Measurements from ENCODE around the gene ACAP2.
"Not testable (repeated sequence)": the region's sequence is repeated elsewhere in the genome, so short reads cannot be mapped to it uniquely, and the experiment has no call there.

Gene ACAP2

GRCh38 chr3:195441992-195442572 is 738 bp downstream of the ACAP2 start:
- DNase-seq (ENCODE audit: low read depth) = no peak

DNA sequence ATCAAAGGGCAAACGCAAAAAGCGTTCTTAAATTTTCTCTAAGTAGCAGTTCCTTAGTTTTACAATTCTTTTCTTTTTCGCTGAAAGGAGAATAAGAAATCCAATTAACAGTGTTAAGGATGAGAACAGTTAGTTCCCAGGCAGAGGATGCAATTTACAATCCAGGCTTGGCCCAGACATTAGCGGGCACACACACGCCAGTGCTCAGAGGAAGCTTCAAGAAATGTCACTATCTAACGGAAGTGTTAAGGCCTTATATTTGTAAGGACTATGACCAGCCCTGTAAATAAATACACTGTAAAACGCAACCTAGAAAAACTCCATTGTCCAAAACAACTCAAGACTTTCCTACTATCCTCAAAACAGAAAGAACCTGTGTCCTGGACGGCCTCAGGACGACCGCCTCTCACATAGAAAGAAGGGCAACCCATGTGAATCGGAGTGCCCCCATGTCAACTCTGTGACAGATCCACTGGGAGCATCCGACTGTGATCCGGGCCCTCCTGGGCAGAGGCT is 1.3 kb downstream of the ACAP2 start:
- no peak for DNase-seq (ENCODE audit: low read depth)

DNA sequence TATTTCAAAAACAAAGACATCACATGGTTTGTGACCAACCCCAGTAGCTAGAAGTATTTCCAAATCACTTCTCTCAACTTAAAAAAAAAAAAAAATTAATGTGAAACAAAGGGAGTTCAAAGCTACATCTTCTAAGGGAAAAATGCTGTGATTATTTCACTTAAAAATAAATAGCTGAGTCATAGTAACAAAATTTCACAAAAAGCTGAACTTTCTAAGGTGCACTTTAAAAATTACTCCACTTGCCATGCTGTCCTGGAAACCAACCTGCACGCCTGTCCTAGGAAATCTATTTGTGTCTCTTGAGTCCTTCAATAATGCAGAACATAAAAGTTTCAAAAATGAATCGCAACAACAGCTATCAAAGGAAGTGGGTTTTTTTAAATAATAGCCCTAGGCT is 1.8 kb downstream of the ACAP2 start:
- no peak for DNase-seq (ENCODE audit: low read depth)

GRCh38 chr3:195440379-195440778 is 2.4 kb downstream of the ACAP2 start:
- DNase-seq (ENCODE audit: low read depth) = no peak

DNA sequence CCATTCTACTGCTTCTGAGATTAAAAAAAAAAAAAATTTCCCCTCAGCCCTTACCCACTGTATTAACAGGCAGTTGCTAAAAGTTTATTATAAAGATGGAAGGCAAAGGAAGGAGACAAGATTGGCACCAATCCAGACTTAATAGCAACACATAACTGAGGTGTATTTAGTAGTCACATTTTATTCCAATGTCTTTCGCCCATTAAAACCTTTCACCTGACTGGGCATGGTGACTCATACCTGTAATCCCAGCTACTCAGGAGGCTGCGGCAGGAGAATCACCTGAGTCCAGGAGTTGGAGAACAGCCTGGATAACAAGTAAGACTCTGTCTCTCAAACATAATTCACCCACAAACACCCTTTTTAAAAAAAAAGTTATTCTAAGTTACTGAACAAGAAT is 4.4 kb downstream of the ACAP2 start:
- no peak for DNase-seq (ENCODE audit: low read depth)

GRCh38 chr3:195425849-195426248 is 17.0 kb downstream of the ACAP2 start:
- DNase-seq (ENCODE audit: low read depth) = no peak

GRCh38 chr3:195423818-195424217 is 19.0 kb downstream of the ACAP2 start:
- no peak for DNase-seq (ENCODE audit: low read depth)

- DNase-seq (ENCODE audit: low read depth) = no peak
Measured at GRCh38 chr3:195421400-195421799, 21.4 kb downstream of the ACAP2 start.

DNA sequence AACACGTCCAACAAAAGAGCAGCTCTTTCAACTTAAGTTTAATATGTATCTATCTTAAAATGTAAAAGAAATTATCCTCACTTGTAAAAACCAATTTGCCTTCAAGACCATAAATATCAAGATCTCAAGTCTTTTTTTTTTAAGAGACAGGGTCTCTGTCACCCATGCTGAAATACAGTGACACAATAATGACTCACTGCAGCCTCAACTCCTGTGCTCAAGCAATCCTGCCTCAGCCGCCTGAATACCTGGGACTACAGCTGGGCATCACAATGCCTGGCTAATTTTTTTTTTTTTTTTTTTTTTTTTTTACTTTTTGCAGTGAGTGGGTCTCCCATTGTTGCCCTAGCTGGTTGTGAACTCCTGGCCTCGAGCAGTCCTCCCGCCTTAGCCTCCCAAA is 26.0 kb downstream of the ACAP2 start:
- no peak for DNase-seq (ENCODE audit: low read depth)

- DNase-seq (ENCODE audit: low read depth) = no peak
Measured at GRCh38 chr3:195411836-195412235, 31.0 kb downstream of the ACAP2 start.

DNA sequence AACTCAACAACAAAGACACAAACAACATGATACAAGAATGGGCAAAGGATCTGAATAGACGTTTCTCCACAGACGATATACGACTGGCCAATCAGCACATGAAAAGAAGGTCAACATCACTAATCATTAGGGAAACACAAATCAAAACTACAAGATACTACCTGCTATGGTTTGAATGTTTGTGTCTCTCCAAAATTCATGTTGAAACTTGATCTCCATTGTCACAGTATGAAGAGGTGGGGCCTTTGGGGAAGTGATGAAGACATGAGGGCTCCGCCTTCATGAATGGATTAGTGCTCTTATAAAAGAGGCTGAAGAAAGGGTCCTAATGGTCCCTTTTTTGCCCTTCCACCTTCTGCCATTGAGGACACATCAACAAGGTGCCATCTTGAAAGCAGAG is 32.3 kb downstream of the ACAP2 start:
- DNase-seq (ENCODE audit: low read depth) = no peak

DNA sequence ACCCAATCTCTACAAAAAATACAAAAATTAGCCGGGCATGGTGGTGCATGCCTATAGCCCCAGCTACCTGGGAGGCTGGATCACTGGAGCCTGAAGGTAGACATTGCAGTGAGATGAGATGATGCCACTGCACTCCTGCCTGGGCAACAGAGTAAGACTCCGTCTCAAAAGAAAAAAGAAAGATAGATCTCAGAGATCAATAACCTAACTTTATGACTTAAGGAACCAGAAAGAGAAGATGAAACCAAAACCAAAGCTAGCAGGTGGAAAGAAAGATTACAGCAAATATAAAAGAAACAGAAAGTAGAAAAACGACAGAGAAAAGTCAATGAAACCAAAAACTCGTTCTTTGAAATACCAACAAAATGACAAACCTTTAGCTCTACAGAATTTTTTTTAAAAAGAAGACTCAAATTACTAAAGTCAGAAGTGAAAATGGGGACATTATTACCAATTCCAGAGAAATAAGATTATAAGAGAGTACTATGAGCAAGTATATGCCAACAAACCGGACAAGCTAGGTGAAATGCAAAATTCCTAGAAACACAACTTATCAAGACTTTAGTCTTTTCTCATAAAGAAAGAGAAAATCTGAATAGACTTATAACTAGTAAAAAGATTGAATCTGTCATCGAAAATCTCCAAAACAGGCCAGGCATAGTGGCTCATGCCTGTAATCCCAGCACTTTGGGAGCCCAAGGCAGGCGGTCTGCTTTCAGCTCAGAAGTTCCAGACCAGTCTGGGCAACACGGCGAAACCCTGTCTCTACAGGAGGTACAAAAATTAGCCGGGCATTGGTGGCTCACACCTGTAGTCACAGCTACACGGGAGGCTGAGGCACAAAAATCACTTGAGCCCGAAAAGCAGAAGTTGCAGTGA is 35.0 kb downstream of the ACAP2 start:
- DNase-seq (ENCODE audit: low read depth) = no peak

DNA sequence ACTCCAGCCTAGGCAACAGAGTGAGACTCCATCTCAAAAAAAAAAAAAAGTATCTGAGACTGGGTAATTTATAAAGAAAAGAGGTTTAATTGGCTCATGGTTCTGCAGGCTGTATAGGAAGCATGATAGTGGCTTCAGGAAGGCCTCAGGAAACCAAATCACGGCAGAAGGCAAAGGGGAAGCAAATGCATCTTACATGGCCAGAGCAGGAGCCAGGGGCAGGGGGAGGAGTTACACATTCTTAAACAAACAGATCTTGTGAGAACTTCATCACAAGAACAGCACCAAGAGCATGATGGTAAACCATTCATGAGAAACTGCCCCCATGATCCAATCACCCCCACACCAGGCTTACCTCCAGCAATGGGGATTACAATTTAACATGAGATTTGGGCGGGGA is 37.2 kb downstream of the ACAP2 start:
- DNase-seq (ENCODE audit: low read depth) = no peak

GRCh38 chr3:195403841-195404408 is 38.9 kb downstream of the ACAP2 start:
- DNase-seq (ENCODE audit: low read depth) = no peak

DNA sequence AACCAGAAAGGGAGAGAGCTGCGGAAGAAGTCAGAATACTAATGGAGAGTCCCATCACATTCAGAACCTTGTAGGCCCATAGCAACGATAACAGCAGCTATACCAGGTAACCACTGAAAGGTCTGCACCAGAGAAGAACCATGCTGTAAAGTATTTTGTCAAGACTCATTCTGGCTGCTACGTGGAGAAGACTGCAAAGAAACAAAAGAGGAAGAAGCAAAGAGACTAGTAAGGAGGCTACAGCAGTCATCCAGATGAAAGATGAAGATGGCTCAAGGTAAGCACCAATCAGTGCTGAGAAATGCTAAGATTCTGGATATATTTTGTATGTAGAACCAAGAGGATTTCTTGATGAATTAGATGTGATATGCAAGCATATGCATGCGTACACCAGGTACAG is 39.6 kb downstream of the ACAP2 start:
- no peak for DNase-seq (ENCODE audit: low read depth)

DNA sequence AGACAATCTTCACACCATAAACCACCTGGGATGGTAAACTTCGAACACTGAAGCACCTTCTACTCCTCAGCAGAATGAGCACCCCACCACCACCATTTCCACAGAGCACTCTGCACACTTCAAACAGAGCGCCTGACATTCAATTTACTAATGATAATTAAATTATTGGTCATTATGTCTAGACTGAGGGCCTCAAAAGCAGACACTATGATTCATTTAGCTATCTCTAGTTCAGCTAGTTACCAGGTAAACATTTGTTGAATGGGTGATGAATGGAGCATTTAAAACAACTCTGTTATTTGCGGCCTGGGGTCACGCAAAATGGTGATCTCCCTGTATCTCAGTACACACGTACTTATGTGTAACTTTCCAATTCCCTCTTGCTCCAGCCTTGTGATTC is 40.9 kb downstream of the ACAP2 start:
- DNase-seq (ENCODE audit: low read depth) = no peak

DNA sequence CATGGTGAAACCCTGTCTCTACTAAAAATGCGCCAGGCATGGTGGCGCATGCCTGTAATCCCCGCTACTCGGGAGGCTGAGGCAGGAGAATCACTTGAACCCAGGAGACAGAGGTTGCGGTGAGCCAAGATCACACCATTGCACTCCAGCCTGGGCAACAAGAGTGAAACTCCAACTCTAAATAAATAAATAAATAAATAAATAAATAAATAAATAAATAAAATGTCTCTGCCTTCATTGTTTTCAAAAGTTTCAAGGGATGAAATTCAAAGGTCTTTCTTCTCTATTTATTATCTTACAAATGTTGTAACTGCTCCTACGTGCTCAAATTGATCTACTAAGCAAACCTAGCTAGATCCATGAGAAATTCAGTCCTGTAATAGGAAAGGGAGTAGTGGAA is 44.4 kb downstream of the ACAP2 start:
- DNase-seq (ENCODE audit: low read depth) = not testable (repeated sequence)

GRCh38 chr3:195397524-195397923 is 45.3 kb downstream of the ACAP2 start:
- no peak for DNase-seq (ENCODE audit: low read depth)

DNA sequence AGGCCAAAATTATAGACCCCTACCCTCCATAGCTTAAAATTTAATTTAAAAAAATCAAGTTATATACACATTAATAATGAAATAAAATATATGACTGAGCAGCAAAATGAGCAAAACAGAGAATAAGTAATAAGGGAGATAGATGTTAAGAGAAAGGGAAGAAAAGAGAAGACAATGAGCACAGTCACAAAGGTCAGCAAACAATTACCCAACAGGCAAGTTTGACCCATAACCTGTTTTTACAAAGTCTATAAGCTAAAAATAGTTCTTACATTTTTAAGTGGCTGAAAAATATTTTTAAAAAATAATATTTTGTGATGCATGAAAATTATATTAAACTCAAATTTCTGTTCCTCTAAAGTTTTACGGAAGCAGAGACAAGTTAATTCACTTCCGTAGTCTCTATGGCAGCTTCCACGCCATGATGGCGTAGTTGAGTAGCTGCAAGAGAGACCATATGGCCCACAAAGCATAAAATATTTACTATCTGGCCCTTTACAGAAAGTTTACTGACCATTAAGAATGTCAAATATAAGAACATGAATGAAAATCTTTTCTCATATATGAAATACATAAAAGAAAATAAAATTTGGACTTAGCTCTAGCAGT is 47.5 kb downstream of the ACAP2 start:
- no peak for DNase-seq (ENCODE audit: low read depth)

DNA sequence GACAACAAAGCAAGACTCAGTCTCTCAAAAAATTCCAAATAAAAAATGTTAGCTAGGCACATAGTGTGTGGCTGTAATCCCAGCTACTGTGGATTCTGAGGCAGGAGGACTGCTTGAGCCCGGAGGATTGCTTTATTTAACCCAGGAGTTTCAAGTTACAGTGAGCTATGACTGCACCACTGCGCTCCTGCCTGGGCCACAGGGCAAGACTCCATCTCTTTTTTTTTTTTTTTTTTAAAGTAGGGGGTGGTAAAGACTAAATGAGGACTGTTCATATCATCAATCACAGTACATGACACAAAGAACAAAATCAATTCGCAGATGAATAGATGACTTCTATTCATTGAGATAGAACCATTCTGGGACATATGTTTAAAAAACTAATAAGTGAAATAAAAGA is 48.1 kb downstream of the ACAP2 start:
- no peak for DNase-seq (ENCODE audit: low read depth)

DNA sequence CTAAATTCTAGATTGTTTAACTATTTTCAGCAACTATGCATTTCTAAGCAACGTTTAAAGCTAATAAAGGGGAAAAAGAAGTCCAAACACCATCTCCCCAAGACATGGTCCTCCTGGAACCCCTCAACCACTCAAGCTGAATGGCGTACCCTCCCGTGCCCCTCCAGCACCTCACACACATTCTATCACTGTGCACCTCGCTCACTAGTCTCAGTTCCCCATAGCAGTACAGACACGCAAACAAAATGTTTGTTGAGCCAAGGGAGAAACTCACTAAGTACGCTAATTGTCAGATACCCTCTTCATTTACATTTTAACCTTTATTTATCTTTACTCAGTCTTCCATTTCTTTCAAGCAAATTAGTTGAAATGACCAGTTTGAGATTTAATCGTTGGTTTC is 48.8 kb downstream of the ACAP2 start:
- no peak for DNase-seq (ENCODE audit: low read depth)

DNA sequence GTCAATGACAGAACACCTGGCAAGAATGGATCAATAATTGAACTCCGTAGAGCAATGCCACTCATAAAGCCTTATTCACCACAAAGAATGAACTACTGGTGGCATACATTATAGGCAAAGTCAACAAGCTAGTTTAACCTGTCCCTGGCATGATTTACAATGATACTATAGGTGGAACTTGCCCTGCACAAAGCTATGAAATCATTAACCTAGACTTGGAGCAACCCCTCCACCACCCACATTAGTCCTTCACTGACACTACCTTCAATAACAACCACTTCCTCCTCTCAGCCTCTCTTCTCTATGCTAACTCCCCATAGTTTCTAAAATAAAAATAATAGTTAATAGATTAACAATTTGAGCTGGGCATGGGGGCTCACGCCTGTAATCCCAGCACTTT is 54.4 kb downstream of the ACAP2 start:
- no peak for DNase-seq (ENCODE audit: low read depth)

DNA sequence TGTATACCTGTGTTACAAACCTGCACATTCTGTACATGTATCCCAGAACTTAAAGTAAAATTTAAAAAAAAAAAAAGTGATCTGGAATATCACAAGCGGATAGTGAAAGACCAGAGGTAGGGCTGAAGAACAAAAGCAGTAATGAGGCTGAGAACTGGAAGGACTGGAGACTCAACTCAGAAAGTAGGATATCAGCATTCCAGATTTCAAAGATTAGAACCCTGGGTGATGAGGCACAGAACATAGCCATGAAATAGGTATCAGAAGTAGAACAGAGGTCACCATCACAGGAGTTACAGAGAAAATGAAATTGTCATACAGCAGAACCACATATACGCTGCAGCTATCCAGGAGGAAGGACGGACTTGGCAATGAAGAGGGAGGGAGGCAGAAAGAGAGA is 56.1 kb downstream of the ACAP2 start:
- no peak for DNase-seq (ENCODE audit: low read depth)

Data from fibroblast of the conjunctiva (primary cell).